ENCODE measurements around the gene CALN1. TPM values are rescaled to one million over a fixed set of nuclear protein-coding genes. Genes with fewer than 3 reads are reported as not detected.

CALN1 gene
- polyA plus RNA-seq, 3 donors = under 0.01 TPM; not detected in 2

DNA sequence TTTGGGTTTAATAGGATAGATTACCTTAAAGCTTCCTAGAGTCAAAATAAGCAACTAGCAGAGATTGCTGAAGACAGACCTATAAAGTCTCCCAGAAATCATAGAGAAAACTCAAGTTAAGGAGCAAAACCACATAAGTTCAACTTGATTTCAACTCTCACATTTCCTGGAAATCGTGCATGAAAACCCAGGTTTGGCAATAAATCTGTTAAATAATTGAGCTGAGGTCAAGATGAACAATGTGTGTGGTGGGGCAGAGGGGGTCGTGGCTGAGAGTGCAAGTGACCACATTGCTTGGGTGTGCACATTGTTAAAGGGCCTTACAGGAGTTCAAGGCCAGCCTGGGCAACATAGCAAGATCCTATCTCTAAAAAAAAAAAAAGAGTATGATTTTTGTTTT is 643.7 kb downstream of the CALN1 start:
- Histone ChIP-seq H3K9me3 (replicated peaks in 1 of 2; ENCODE audit: control insufficient read depth in 1 of 2, insufficient read depth in 1 of 2, low read length in 2 of 2) (no peaks in the 10 kb centered on the region), H3K36me3 (replicated peaks in 1 of 2; ENCODE audit: control insufficient read depth in 1 of 2, insufficient read depth in 2 of 2, low read length in 2 of 2) (no peaks in the 10 kb centered on the region), H2AFZ (ENCODE audit: insufficient read depth, low read depth, low read length, poor library complexity, severe bottlenecking) (no peak overlapping the region), H3K27me3 (ENCODE audit: control insufficient read depth in 2 of 2, insufficient read depth in 2 of 2, low read length in 2 of 2) (no peaks in the 10 kb centered on the region), H3K4me3 (replicated peaks in 1 of 3; ENCODE audit: low read depth in 2 of 3, low read length in 3 of 3) (no peak overlapping the region), H3K4me1 (ENCODE audit: control insufficient read depth in 1 of 2, insufficient read depth in 2 of 2, low read length in 2 of 2) (no peaks in the 10 kb centered on the region), H3K79me2 (ENCODE audit: insufficient read depth, low read length) (no peaks in the 10 kb centered on the region), H3K27ac (ENCODE audit: low read depth in 1 of 2, low read length in 2 of 2) (no peak overlapping the region), H3K9ac (ENCODE audit: insufficient read depth, low read length, poor library complexity, severe bottlenecking) (no peak overlapping the region), H3K4me2 (replicated peaks; ENCODE audit: extremely low read depth, low read length, poor library complexity, severe bottlenecking) (no peak overlapping the region), H4K20me1 (ENCODE audit: insufficient read depth, low read length) (no peaks in the 10 kb centered on the region)
- 57% methylated on average over 1 of the region's 2 CpGs for WGBS (ENCODE audit: insufficient coverage)
- intact Hi-C loops (cut with micrococcal nuclease) = no loop called here
- TF ChIP-seq, protein P1, sequence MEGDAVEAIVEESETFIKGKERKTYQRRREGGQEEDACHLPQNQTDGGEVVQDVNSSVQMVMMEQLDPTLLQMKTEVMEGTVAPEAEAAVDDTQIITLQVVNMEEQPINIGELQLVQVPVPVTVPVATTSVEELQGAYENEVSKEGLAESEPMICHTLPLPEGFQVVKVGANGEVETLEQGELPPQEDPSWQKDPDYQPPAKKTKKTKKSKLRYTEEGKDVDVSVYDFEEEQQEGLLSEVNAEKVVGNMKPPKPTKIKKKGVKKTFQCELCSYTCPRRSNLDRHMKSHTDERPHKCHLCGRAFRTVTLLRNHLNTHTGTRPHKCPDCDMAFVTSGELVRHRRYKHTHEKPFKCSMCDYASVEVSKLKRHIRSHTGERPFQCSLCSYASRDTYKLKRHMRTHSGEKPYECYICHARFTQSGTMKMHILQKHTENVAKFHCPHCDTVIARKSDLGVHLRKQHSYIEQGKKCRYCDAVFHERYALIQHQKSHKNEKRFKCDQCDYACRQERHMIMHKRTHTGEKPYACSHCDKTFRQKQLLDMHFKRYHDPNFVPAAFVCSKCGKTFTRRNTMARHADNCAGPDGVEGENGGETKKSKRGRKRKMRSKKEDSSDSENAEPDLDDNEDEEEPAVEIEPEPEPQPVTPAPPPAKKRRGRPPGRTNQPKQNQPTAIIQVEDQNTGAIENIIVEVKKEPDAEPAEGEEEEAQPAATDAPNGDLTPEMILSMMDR (IDR thresholded peaks at IDR 0.05) = no peak
- Mint-ChIP-seq H3K27ac (no peak overlapping the region), H3K27me3 (ENCODE audit: low read depth in 3 of 3) (peaks cover 0 to 4% (median 2%) of the 10 kb centered on the region in 3 donors), H3K4me3 (no peak overlapping the region), H3K9me3 (peaks cover 0 to 7% (median 3%) of the 10 kb centered on the region in 7 donors), H3K4me1 (no peaks in the 10 kb centered on the region), H3K36me3 (no peaks in the 10 kb centered on the region)
- no peak for DNase-seq

GRCh38 chr7:71766016-71766415 is 646.1 kb downstream of the CALN1 start:
- TF ChIP-seq, protein P1 (IDR thresholded peaks at IDR 0.05) = no peak
- H3K27ac ChIP-seq (ENCODE audit: low read depth in 1 of 2, low read length in 2 of 2) = no peak overlapping the region

More at GRCh38 chr7:71766016-71766415, 646.1 kb downstream of the CALN1 start:
- Mint-ChIP-seq H3K36me3 (no peaks in the 10 kb centered on the region), H3K27me3 (ENCODE audit: low read depth in 3 of 3) (peaks cover 0 to 2% (median 2%) of the 10 kb centered on the region in 3 donors), H3K9me3 (peaks cover 7 to 22% (median 17%) of the 10 kb centered on the region in 7 donors), H3K4me1 (no peaks in the 10 kb centered on the region), H3K27ac (no peak overlapping the region), H3K4me3 (no peak overlapping the region)
- peaks cover 9% of the 10 kb centered on the region in 2 donors for H3K9me3 ChIP-seq (replicated peaks in 1 of 2; ENCODE audit: control insufficient read depth in 1 of 2, insufficient read depth in 1 of 2, low read length in 2 of 2)
- H3K4me3 ChIP-seq (replicated peaks in 1 of 3; ENCODE audit: low read depth in 2 of 3, low read length in 3 of 3) = no peak overlapping the region
- no peaks in the 10 kb centered on the region for H4K20me1 ChIP-seq (ENCODE audit: insufficient read depth, low read length)
- no peak overlapping the region for H3K9ac ChIP-seq (ENCODE audit: insufficient read depth, low read length, poor library complexity, severe bottlenecking)
- no peak for DNase-seq
- H3K79me2 ChIP-seq (ENCODE audit: insufficient read depth, low read length) = no peaks in the 10 kb centered on the region
- no peaks in the 10 kb centered on the region for H3K27me3 ChIP-seq (ENCODE audit: control insufficient read depth in 2 of 2, insufficient read depth in 2 of 2, low read length in 2 of 2)
- no peaks in the 10 kb centered on the region for H3K36me3 ChIP-seq (replicated peaks in 1 of 2; ENCODE audit: control insufficient read depth in 1 of 2, insufficient read depth in 2 of 2, low read length in 2 of 2)
- no peaks in the 10 kb centered on the region for H3K4me1 ChIP-seq (ENCODE audit: control insufficient read depth in 1 of 2, insufficient read depth in 2 of 2, low read length in 2 of 2)
- intact Hi-C loops (cut with micrococcal nuclease) = no loop called here
- H2AFZ ChIP-seq (ENCODE audit: insufficient read depth, low read depth, low read length, poor library complexity, severe bottlenecking) = no peak overlapping the region
- H3K4me2 ChIP-seq (replicated peaks; ENCODE audit: extremely low read depth, low read length, poor library complexity, severe bottlenecking) = no peak overlapping the region

Data from CD14-positive monocyte (primary cell).